HG02798 (cell line): Measurements from ENCODE around the gene MARK3.
"Not testable (repeated sequence)": the region's sequence is repeated elsewhere in the genome, so short reads cannot be mapped to it uniquely, and the experiment has no call there.

Experiments
- ATAC-seq: cut with Tn5 transposase; IDR thresholded peaks from one replicate; pipeline ENCODE4 v1.9.1; 2021; ENCODE audit warnings: mild to moderate bottlenecking; ENCODE audit not compliant: unreplicated experiment, poor library complexity

The MARK3 gene

GRCh38 chr14:103521951-103522563 lies 136.8 kb downstream of the MARK3 start:
- ATAC-seq: no peak

GRCh38 chr14:103522649-103523574 lies 137.7 kb downstream of the MARK3 start, which contains the start of gene CKB:
Gene CKB, minus strand, starts transcription at chr14:103522830. Its CDS starts 337 bp downstream, at chr14:103522493.
- ATAC-seq: no peak

GRCh38 chr14:103523575-103523954 lies 138.3 kb downstream of the MARK3 start:
- no peak for ATAC-seq

DNA sequence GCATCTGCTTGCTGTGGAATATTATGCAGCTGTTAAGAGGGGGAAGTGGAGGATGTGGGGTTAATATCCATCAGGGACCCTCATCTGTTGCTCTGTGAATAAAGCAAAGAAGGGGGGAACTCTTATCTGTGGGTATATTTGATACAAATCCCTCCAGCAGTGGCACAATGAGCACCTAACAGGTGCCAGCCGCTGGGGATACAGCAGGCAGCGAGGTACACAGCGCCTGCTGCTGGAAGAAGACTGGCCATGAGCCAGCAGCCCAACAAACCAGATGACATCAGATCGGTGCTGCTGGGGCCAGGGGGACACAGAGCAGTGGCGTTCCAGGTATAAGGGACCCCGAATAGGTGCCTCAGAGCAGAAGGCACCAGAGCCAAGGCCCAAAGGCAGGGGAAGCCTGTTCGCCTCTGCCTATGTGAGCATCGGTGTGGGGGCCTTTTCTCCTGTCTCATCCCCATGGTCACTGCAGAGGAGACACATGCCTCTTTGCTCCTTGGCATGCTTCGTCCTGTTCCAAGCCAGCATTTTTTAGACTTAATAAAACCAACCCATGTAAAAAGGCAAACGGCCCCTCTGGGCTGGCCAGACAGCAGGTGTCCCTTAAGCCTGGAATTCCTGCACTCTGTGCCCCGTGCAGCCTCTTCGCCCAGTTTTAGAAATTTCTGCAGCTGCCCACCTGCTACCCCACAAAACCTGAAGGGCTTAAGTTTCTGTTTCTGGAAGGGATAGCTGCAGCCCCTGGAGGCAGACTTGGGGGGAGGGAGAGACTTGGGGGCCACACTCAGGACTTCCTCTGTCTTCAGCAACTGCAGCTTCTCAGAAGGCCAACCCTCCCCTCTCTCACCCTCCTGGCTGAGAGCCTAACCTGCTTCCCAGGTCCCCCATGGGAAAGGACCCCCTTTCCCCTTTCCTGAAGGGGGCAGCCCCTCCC lies 139.1 kb downstream of the MARK3 start:
- ATAC-seq: no peak

GRCh38 chr14:103525430-103526246 lies 140.4 kb downstream of the MARK3 start:
- ATAC-seq: not testable (repeated sequence)

- ATAC-seq: no peak
These were observed 141.2 kb downstream of the MARK3 start for GRCh38 chr14:103526247-103526913.

GRCh38 chr14:103526914-103527248 lies 141.7 kb downstream of the MARK3 start:
- ATAC-seq: no peak

DNA sequence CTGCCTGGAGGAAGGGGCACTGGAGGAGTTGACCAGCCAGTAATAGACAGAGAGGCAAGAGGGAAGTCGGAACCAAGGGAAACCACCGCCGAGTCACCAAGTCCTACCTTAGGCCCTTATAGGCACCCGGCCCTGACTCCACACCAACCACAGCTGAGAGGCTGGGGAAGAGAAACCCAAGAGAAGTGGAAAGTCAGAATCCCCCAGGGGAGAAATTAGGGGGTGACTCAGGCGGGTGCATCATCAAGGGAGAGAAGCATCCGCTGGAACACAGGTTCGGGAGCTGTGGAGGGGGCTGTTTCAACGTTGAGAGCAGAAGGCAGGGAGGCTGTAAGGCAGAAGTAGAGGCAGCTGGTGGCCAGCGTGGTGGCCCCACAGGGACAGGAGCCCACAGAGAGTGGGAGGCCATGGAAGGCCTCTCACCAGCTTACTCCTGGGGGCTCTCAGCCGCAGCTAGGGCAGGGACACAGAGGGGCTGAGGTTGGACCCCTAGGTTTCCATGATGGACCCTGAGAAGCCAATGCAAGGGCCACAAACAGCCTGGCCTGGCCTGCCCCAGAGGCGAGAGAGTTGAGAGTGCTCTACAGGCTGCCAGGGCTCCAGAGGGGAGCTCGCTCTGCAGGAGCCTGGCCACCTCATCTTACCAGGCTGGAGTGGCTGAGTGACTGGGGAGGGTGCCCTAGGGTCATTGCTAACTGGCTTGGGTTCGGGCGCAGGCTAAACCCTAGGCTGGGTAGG lies 142.4 kb downstream of the MARK3 start:
- peak; percentile 55 for ATAC-seq

- ATAC-seq: no peak
These were observed 143.0 kb downstream of the MARK3 start for GRCh38 chr14:103528146-103528586.

DNA sequence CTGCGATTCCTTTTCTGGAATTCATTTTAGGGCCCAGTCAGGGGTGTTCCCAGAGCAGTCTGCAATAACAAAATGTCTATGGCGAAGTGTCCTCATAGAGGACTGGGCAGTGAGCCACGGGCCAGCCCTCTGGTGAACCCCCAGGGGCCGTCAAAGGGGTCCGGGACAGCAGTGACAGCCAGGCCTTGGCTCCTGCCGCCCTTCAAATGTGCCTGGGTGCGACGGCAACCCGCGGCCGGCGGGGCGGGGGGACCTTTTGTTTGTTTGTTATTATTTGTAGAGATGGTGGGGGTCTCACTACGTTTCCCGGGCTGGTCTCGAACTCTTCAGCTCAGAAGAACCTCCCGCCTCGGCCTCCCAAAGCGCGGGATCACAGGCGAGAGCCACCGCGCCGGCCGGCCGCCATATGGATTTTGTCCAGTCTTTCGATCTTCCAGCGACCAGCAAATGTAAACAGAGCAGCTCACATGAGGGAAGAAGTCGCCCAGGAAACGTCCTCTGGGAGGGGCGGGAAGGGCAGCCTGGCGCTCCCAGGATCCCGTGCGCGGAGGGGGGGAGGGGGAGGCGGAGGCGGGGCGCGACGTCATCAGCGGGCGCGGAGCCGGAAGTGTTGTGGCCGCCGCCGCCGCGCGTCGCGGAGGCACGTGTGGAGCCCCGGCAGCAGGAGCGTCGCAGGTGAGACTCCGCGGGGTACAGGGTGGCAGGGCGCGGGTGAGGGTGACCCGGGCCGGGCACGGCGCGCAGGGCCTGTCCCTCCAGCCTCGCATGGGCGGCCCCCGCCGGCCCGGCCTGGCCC lies 143.6 kb downstream of the MARK3 start, which contains the start of gene TRMT61A:
TRMT61A (plus strand) TSS at position 610 of the 796 bp plus-strand sequence. CDS start 783 bp downstream, outside the sequence.
- peak; percentile 52 for ATAC-seq

DNA sequence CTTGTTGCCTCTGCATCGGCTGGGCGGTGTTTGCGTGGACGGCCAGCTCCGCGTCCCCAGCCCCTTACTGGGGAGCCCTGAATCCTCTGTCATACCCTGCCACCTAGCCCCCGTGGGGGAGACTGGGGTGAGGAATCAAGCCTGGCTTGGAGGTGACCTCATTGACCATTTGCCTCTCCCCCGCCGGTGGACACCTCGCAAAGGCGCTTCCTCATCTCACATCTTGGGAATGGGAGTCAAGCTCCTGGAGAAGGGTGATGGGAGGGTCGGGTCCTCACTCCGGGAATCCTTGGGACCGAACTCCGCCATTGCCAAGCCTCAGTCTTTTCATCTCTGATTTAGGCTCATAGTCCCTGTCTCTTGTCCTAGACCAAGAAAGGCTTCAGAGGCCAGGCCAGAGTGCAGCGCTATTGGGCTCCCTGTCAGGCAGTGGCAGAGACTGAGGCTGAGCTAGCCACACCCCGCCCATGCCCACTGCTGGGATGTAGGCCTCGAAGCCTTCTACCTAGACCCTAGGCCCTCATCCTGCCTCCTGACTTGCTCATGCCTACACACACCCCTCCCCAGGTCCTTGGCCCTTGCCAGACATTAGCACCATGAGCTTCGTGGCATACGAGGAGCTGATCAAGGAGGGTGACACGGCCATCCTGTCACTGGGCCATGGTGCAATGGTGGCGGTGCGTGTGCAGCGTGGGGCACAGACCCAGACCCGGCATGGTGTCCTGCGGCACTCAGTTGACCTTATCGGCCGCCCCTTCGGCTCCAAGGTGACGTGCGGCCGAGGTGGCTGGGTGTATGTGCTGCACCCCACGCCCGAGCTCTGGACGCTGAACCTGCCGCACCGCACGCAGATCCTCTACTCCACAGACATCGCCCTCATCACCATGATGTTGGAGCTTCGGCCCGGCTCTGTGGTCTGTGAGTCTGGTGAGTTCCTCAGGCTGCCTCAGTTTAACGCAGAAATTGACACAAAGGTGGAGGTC lies 144.5 kb downstream of the MARK3 start:
- ATAC-seq: no peak

- no peak for ATAC-seq
These were observed 145.2 kb downstream of the MARK3 start for GRCh38 chr14:103530390-103530789.

DNA sequence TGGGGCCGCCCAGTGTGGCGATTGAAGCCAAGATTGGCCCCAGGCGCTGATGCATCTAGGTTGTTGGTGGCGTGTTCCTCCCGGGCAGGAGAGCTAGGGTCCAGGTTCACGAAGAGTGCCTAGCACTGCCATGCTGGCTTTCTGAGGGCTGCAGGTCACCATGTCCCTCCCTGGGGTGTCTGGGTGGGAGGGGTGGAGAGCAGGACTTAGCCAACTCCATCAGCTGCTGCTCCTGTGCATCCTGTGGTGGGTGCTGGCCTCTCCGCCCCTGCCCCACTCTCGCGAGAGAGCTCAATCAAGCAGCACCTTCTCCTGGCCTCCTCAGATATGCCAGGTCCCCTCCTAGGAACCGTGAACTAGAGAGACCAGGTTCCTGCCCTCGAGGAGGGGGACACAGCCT lies 145.6 kb downstream of the MARK3 start:
- no peak for ATAC-seq

DNA sequence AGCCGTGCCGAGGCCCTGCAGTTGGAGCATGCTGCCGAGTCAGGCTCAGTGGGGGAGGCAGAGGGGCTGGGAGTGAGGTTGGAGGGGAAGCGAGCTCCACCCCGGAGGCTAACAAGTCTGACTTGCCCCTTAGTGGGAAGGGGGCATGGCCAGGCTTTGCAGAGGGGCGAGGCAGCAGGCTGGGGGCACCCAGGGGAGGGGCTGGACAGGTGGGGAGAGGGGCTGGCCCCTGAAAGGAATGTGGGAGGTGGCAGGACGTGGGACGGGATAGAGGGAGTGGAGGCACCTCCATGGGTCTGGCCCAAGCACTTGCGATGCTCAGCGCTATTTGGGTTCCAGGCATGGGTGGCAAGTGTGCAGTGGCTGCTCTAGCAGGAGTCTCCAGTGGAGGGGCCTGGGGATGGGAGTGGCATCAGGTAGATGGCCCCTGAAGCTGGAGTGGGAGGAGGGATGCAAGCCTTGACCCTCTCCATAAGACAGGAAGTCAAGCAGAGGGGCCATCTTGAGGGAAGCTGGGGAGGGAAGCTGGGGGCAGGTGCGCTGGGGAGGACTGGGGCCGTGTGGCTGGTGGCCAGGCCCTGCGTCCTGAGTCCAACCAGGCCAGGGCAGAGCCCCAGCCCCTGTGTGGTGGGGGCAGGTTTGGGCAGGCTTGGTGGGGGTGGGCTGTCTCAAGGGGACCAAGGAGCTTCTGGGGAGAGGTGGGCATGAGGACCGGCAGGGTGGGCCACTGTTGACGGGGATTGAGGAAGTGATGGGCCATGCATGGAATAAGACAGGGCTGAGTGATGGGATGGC lies 146.4 kb downstream of the MARK3 start:
- no peak for ATAC-seq

GRCh38 chr14:103532216-103533136 lies 147.3 kb downstream of the MARK3 start:
- ATAC-seq: no peak
